MV-4-11 (cell line): ENCODE measurements around the gene PITPNM3.
A peak's percentile ranks its signal among the peaks of the same experiment; 100 is the strongest.
"Not testable (repeated sequence)": the region's sequence is repeated elsewhere in the genome, so short reads cannot be mapped to it uniquely, and the experiment has no call there.

Experiments
- DNase-seq: peaks from one replicate; lab custom pipeline; 2025; lab: John Stamatoyannopoulos, UW

PITPNM3 gene

DNA sequence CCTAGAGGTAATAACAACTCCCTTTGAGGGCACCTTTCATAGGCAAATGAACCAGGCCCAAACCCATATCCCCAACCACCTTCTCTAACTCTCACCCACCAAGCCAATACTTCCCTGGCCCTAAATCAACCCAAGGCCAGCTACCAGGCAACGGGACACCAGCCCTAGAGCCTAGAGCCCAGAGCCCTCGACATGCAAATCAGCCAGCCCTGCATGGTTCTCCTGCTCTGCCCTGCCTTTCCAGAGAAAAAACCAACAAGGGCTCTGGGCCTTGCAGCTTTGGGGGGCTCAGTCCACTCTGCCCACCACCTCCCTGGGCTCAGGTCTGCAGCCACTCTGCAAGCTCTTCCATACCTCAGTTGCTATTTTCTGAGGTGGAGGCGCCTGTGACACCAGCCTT lies 55.0 kb downstream of the PITPNM3 start:
- DNase-seq, result no peak

DNA sequence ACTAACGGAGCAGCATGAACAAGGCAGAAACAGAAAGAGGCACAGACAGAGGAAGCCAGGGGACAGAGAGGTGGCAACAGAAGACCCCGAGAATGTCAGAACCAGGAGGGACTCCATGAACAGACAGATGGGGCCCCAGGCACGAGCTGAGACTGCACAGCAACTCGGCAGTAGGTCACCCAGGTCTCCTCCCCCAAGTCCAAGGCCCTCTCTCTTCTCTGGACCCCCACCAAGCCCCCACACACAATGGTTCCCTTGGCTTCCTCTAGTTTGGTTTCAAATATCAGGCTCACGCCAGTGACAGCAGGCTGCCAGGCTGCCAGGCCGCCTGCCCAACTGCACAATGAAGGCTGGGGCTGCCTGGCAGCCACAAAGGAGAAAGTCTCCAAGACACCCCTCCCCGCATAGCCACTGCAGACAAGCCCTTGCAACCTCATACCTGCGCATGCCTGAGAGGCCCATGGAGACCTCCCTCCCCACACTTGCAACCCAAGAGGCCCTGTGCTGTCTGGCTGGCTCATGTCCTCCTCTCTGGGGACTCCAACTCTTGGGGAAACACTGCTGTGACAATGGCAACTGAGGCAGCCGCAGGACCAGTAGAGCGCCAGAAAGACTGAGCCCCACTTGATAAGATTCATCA lies 57.3 kb downstream of the PITPNM3 start:
- DNase-seq, result no peak

DNA sequence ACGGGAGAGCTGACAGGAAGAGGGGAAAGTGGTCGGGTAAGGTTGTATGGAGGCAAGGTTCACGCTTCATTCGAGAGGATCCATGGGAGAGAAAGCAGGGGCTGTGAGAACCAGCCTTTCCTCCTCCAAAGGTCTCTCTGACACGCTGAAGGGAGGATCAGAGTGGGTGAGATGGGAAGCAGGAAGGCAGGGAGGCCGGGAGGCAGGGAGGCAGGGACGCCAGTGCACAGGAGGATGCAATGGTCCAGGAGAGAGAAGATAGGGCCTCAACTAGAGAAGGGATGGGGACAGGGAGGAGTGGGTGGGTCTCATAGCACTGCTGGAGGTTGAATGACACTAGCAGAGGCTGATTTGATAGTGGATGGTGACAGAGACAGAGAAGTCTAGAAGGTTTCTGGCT lies 58.0 kb downstream of the PITPNM3 start:
- DNase-seq, result no peak

DNA sequence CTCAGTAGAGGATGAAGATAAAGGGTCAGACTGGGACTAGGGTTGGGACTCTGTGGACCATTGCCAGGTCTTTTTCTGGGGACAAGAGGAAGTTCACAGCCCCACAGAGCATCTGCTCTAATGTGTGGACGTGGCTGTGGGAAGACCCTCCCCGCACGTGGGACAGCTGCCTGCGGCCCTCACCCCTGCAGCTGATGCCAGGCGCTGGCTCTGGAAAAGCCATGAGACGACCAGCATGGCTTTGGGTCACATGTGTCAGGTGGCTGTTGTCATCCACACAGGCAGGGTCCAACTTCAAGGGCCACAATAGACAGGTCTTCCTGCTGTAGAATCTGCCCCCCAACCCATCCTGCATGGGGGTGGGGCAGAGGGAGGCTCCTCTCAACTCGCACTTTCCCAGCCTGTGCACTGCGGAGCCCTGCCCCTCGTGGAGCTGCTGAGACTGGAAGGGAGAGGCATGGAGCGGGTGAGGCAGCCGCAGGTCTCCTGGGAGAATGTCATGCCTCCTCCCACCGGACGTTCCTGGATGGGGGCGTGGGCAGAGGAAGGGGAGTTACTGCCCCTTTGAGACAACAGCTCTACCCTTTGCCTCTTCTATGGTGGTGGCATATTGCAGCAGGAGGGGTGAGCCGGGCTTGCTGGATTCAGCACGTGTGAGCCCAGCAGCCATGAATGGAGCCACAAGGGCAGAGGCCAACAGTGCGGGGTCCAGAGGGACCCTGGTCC lies 58.7 kb downstream of the PITPNM3 start:
- no peak for DNase-seq

DNA sequence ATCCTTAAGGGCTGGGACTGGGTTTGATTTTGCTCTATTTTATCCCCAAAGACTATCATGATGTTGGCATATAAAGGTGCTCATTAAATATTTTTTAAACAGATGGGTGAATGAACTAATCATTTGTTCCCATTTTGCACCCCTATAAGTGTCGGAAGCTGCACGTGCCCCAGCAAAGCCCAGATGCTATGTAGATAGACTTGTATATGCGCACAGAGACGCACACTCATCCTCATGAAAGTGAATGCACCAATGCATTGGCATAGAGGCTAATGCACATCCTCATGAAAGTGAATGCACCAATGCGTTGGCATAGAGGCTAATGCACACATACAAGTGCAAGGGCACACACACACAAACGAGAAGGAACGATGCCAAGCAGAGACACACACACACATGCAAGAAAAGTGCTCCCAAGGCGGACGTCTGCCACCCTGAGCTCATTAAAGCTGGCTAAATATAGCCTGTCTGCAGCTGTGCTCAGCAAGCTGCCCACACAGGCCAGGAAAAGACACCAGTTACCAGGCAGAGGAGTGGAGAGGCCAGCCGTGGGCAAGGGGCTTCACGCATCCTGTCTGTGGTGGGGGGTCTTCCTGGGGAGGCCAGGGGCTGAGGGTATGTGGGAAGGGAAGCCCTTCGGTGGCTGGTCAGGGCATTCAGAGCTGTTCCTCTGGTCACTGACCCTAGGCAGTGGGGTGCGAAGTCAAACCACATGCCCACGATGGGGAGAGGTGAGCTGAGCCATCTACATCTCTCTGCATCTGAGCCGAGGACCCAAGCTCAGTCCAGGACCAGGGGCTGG lies 59.5 kb downstream of the PITPNM3 start:
- DNase-seq, result peak; percentile 12

DNA sequence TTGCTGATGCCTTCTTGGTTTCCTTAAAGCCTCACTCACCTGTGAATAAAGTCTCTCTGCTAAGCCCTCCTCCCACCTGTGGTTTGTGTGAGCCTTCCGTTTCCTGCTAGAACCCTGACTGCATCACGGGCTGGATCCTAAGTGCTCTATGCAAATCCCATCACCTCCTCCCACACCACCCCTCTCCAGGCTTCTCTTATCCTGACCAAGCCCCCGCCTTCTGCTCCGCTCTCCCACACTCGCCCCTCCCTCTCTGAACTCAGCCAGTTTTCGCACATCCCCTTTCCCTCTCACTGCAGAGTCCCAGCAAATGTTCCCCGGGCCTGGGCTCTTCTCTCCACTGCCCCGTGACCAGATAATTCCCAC lies 60.3 kb downstream of the PITPNM3 start:
- DNase-seq, result no peak

DNA sequence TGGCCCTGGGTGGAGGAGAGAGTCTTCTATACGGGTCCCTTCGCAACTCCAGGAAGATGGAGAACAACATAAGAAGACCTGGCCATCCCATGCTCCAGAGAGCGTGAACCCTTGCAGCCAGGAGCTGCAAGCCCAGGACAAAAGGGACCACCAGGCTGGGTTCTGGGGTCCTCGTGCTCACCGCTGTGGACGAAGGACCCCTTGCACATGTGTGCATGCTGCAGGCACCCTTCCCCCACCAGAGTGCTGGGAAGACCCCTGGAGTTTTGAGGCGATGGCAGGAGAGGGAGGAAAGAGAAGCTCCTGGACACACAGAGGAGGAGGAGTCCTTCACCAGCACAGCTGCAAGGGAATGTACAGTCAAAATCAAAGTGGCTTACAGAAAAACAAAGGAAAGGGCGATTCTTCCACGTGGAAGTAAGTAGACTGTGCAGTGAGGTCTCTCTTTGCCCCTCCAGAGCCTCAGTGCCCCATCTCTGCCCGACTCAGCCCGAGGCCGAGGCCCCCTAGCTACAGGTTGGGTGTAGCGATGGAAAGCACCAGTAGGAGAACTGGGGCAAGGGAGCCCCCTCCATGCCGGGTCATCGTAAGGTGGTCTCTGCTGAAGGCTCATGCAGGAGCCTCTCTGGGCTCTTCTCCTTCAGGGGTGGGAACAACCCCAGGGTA lies 60.8 kb downstream of the PITPNM3 start:
- no peak for DNase-seq

DNA sequence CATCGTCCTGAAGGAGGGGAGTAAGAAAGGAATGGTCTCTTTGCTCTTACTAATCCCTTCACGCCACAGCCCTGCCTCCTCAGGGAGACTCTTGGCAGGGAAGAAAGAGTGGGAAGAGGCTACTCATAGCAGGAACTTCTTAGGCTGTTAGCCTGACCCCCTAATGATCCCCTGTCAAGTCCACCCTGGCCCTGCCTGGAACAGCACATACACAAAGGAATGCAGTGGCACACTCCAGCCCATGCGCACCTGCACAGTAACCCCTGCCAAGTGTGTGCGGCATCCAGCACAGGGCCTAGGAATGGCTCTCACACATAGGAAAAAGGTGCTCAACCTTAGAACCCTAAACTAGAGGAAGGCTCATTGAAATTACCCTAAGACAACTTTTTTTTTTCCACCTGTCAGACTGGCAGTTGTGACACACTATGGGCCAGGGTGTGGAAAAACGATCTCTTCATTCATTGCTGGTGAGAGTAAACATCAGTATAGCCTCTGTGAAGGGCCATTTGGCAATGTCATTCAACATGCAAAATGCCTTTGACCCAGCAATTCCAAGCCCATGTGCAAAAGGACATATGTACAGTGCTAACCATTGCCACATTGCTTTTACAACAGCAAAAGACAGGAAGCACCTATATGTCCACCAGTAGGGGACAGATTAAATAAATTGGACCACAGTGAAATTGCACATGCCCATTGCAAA lies 62.0 kb downstream of the PITPNM3 start:
- no peak for DNase-seq

DNA sequence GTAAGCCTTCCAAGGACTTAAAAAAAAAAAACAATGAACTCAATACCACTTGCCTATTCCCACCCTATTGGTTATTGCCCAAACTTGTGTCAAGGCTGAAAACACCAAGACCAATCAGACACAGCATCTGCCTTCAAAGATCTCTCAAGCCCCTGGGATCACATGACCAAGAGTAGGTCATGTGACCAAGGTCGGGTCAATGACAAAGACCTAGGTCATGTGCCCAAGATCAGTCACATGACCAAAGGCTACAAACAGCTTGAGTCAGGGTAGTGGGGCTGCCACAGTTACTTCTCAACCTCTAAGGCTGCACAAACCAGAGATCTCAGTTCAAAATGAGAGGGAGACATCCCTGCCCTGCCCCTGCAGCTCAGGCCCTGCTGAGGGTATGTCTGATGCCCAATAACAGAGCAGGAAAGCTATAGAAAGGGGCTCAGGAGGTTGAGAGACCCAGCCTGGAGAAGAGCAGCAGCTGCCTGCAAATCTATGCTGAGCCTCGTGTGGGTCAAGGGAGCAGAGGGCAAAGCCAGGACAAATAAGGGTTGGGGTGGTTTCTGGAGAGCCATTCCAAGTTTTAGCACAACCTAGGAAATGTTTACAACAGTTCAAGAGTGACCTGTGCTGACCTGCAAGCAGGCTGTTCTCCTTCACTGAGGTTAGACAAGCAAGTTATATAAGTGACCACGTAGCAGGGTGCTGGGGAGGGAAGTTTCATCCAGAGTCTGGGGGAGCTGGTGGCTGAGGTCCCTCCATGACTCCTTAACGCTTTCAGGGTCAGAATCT lies 63.3 kb downstream of the PITPNM3 start:
- DNase-seq, result no peak

DNA sequence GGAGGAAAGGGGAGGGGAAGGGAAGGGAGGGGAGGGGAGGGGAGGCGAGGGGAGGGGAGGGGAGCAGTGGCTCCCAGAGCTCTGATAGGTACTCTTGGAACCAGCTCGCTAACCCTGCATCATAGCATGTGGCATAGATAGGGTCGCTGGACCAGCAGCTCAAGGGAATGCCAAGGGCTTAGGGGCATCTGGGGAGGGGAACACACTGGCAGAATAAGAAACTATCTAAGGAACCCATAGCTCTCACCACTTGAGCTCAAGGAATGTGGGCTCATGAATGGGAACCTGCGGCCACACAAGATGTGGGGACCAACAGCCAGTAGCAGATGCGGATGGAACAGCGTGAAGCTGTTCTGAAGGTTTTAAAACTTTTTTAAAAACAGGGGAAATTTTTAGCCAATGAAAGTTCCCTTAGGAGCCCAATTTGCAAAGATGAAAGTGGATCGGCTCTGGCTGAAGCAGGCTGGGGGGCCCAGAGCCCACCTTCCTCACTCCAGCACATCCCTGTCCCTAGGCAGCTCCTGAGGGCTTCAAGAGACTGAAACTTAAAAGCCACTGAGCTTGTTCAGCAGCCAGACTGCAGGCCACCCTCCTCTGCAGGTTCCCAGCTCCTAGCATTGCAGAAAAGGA lies 65.2 kb downstream of the PITPNM3 start:
- DNase-seq, result no peak

DNA sequence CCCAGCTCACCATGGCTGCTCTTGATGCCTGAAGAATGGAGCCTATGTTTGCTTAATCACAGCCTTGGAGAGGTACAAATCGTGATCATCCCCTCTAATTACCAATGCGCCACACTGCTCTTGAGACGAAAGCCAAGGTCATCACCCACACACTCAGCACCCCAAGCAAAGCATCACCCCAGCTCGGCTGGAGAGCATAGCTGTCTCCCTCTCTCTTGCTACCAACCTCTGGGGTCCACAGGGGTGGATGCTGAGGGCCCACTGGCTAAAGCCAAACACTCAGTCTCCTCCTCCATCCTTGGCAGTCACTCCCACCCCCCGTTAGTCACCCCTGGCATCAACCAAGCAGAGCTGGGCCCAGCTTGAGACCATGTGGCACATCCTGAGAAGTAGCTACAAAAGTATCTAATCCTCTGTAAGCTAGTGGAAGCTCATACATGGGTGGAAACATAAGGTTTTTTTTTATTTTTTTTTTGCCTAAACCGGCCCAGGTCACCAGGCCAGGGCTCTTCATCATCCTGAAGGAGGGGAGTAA lies 67.3 kb downstream of the PITPNM3 start:
- DNase-seq, result no peak

DNA sequence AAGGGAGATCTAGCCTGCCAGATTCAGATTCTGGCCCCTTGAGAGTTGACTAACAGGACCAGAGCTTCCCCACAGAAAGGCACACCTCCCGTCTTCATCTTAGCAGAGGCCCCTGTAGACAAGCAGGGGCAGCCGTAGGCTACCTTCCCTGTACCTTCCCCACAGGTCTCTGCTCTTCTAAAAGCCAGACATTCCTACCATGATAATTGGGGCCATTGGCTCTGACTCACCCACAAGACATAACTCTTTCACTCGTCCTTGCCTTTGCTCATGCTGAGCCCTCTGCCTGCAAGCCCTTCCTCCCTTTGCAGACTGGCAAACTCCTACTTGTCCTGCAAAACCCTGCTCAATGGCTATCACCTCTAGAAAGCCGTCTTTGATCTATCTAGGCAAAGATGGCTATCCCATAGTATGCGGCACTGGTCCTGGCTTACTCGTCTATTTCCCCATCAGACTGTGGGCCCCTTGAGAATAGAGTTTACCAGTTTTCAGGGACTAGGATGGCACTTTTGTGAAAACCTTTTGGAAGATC lies 68.3 kb downstream of the PITPNM3 start:
- DNase-seq, result no peak

DNA sequence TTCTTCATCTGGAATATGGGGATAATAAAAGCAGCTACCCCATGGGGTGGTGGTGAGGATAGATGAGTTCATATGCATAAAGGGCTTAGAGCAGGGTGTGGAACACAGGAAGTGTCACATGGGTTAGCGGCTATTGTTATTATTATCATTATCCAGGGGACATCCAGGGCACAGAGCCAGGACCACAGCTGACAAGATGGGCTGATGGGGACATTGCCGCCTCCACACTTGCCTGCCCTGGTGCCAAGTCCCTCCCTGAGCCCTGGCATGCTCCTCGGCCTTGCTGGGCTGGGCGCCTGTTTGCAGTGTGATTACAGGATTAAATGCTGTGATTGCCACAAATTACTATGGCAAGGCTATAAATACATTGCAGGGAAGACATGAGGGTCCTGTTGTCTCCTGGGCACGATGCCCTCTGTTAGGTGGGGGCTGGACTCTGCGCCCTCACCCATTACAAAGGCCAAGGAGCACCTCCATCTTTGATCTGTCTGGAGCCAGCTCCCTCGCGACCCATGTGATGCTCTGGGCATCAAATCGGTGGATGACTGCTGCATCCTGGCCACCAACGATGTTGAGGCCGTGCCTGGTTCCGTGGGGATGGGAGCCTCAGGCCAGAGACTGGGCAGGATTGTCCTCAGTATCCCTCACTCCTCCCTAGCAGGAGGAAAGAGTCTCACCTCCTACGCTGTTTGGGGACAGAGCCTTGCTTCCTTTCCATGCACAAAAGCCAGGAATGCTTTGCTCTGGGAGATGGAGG lies 68.9 kb downstream of the PITPNM3 start:
- no peak for DNase-seq

DNA sequence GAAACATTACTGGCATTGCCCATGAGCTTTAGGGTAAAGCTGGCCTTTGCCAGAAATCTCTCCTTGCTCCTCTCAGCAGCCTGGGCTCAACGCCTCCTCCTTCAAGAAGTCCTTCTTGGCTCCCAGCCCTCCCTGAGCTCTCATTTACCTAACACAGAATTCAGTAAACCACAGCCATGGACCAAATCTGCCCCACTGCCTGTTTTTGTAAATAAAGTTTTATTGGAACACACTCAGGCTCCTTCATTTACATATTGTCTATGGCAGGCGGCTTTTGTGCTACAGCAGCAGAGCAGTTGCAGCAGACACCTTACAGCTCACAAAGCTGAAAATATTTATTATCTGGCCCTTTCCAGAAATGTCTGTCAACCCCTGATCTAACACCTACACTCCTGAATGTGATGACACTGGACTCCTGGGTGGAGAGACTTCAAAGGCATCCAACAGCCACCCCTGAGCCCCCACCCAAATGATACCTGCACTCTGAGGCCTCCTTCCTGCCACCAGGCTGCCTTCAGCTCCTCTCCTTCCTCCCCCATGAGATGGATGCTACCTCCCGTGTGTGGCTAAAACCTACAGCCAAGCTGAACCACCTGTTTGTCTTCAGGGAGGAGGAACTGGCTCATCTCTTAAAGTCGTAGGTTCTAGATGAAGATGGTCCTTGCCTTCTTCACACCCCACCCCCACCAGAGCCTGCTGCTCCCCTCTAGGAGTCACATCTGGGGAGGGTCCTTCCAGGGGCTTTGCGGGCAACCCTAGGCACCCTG lies 70.5 kb downstream of the PITPNM3 start:
- no peak for DNase-seq

DNA sequence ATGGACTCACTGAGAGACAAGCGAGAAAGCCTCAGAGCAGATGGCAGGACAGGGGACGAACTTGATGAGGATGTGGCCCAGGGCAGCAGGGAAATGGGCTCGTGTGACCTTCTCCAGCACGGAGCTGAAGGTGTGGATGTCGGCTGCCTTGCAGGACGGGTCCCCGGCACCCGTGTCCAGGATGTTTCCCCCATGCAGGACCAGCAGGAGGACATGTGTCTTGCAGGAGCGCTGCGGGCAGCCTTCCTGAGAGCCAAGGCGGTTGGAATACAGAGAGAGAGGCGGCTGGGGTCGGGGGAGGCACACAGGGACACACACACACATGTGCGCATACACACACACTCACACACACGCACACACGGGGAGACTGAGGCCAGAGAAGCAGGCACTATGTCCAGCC lies 72.8 kb downstream of the PITPNM3 start:
- no peak for DNase-seq

DNA sequence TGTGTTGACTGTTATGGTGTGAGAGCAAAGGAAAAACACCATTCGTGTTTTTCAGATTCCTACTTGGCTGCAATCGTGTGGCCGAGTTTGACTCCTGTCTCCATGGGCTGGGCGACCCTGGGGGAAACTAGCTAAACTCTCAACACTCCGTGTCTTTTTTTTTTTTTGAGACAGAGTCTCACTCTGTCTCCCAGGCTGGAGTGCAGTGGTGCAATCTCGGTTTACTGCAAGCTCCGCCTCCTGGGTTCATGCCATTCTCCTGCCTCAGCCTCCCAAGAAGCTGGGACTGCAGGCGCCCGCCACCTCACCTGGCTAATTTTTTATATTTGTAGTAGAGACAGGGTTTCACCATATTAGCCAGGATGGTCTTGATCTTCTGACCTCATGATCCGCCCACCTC lies 73.6 kb downstream of the PITPNM3 start:
- DNase-seq, result not testable (repeated sequence)

DNA sequence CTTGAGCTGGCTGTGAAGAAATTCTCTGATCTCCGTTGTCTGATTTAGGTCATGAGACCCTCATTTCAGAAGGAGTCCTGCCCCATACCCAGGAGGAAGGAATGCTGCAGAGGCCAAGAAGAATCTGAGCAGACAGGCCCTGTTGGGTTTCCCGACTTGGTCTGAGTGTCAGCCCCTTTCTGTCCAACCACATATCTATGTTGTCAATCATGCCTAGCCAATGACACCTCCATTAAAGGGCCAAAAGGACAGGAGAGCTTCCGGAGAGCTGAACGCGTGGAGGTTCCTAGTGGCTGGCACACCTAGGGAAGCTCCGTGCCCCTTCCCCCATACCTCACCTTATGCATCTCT lies 74.3 kb downstream of the PITPNM3 start:
- no peak for DNase-seq

DNA sequence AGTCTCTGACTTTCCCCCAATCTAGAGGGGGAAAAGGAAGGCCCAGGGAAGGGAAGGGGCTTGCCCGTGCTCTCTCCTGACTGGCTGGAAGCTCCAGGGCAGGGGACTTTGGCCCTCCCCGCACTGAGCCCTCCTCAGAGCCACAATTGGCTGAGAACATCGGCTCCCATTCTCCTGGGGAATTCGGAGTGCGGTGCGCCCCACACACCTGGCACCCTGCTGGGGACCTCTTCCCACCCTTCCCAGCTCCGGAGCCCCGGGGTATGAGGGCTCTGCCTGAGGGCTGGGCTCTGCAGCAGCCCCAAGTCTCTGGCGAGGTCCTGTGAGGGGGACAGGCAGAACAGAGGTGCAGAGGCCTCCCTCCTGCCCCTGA lies 76.1 kb downstream of the PITPNM3 start:
- no peak for DNase-seq
